Transverse colon (tissue), 4 donors: ENCODE results near the gene MARCHF9. TPM values are rescaled to one million over a fixed set of nuclear protein-coding genes. Genes with fewer than 3 reads are reported as not detected.

Source experiments
- DNase-seq: peaks from one replicate; pipeline ENCODE4 v3.0.0-alpha.2; 2019
- H3K27ac ChIP-seq, 4 donors: fragments of 200-600 bp; sonication (generic); 2 replicates each; pipeline ENCODE4 v1.5.1; 2016 to 2018; ENCODE audit warnings: inconsistent platforms in 4 of 4
- H3K27me3 ChIP-seq: fragments of 200-600 bp; sonication (generic); 2 replicates; pipeline ENCODE4 v1.5.1; 2017; ENCODE audit warnings: inconsistent platforms
- H3K36me3 ChIP-seq, 4 donors: fragments of 200-600 bp; sonication (generic); 2 replicates each; pipeline ENCODE4 v1.5.1; 2017 to 2019; ENCODE audit warnings: inconsistent platforms in 4 of 4
- H3K4me1 ChIP-seq, 4 donors: fragments of 200-600 bp; sonication (generic); 2 replicates each; pipeline ENCODE4 v1.5.1; 2017 to 2020; ENCODE audit warnings: inconsistent platforms in 4 of 4
- H3K4me3 ChIP-seq, 4 donors: fragments of 200-600 bp; sonication (generic); 1 replicate in 1 of 4; 2 replicates in 3 of 4; pipeline versions ENCODE4 v1.5.1 to v1.6.1; 2017 to 2019; ENCODE audit warnings: inconsistent platforms in 4 of 4
- H3K9me3 ChIP-seq, 2 donors: fragments of 200-600 bp; sonication (generic); 2 replicates each; pipeline ENCODE4 v1.5.1; 2017 to 2019; ENCODE audit warnings: inconsistent platforms in 2 of 2
- EP300 ChIP-seq: sonication (generic); formaldehyde crosslinking; IDR thresholded peaks from one replicate; pipeline ENCODE4 v1.6.1; 2017; ENCODE audit warnings: antibody characterized with exemption, low read depth
- POLR2A ChIP-seq: fragments of 450-650 bp; IDR thresholded peaks from one replicate; pipeline ENCODE4 v1.6.1; 2016; ENCODE audit warnings: antibody characterized with exemption, mild to moderate bottlenecking, moderate library complexity
- POLR2AphosphoS5 ChIP-seq, 3 donors: sonication (generic); formaldehyde crosslinking; IDR thresholded peaks; one replicate each; pipeline ENCODE4 v1.6.1; 2016; ENCODE audit warnings: antibody characterized with exemption in 3 of 3
- WGBS, 2 donors: methylation state at CpG; one replicate each; pipeline ENCODE4 v1.1.5; 2018; ENCODE audit warnings: low coverage in 1 of 2; 5-methylcytosine and 5-hydroxymethylcytosine counted together
- in situ Hi-C, 4 donors: fragments of 200-750 bp; cut with MboI; loops; one replicate each; pipeline versions ENCODE4 v1.15.0 to v1.15.1; 2017; ENCODE audit warnings: low sequenced_read_pairs in 3 of 4, low pct_ligation_motif_present in 1 of 4, low pct_unique_long_range_greater_than_20kb in 1 of 4
- intact Hi-C: fragments of 100-400 bp; cut with DNase I; formaldehyde crosslinking; loops from one replicate; pipeline ENCODE4 v1.15.1; 2023; ENCODE audit warnings: low total_unique reads
- total RNA-seq, 4 donors: library from RNA; depleted of rRNA; stranded (reverse); fragments of >200 nt; gene quantifications; one replicate each; pipeline ENCODE4 v1.1.0, GENCODE V29; 2016
- TF ChIP-seq, protein P1 (sequence below), 5 experiments: fragments of 200-600 bp in 3 of 5; fragments of 450-650 bp in 2 of 5; sonication (generic) in 3 of 5; IDR thresholded peaks; 1 replicate in 2 of 5; 2 replicates in 3 of 5; pipeline ENCODE4 v1.5.1; 2016 to 2017; ENCODE audit warnings: antibody characterized with exemption in 5 of 5, inconsistent platforms in 3 of 5, mild to moderate bottlenecking in 2 of 5, moderate library complexity in 1 of 5

Gene MARCHF9
- total RNA-seq, 4 donors from 2014 or later, result 1.5 to 24.1 (median 9.5) TPM

GRCh38 chr12:57762463-57762862 is 7.6 kb downstream of the MARCHF9 start:
- intact Hi-C loops, result no loop called here
- Histone ChIP-seq H3K27me3 (peaks cover 42% of the 10 kb centered on the region), H3K4me1 (peaks cover 9 to 31% (median 30%) of the 10 kb centered on the region in 4 donors), H3K27ac (no peak overlapping the region), H3K4me3 (no peak overlapping the region), H3K36me3 (peaks cover 0 to 5% (median 0%) of the 10 kb centered on the region in 4 donors), H3K9me3 (no peaks in the 10 kb centered on the region)
- no peak for TF ChIP-seq POLR2A
- TF ChIP-seq, protein P1, sequence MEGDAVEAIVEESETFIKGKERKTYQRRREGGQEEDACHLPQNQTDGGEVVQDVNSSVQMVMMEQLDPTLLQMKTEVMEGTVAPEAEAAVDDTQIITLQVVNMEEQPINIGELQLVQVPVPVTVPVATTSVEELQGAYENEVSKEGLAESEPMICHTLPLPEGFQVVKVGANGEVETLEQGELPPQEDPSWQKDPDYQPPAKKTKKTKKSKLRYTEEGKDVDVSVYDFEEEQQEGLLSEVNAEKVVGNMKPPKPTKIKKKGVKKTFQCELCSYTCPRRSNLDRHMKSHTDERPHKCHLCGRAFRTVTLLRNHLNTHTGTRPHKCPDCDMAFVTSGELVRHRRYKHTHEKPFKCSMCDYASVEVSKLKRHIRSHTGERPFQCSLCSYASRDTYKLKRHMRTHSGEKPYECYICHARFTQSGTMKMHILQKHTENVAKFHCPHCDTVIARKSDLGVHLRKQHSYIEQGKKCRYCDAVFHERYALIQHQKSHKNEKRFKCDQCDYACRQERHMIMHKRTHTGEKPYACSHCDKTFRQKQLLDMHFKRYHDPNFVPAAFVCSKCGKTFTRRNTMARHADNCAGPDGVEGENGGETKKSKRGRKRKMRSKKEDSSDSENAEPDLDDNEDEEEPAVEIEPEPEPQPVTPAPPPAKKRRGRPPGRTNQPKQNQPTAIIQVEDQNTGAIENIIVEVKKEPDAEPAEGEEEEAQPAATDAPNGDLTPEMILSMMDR (IDR thresholded peaks at IDR 0.05), result no peak
- TF ChIP-seq EP300, result no peak
- no peak for TF ChIP-seq POLR2AphosphoS5 (IDR thresholded peaks at IDR 0.05)
- in situ Hi-C loops, result no loop called here
- DNase-seq, result no peak
- WGBS, 2 donors, result 88 to 92% methylated on average over 2 of the region's 2 CpGs

DNA sequence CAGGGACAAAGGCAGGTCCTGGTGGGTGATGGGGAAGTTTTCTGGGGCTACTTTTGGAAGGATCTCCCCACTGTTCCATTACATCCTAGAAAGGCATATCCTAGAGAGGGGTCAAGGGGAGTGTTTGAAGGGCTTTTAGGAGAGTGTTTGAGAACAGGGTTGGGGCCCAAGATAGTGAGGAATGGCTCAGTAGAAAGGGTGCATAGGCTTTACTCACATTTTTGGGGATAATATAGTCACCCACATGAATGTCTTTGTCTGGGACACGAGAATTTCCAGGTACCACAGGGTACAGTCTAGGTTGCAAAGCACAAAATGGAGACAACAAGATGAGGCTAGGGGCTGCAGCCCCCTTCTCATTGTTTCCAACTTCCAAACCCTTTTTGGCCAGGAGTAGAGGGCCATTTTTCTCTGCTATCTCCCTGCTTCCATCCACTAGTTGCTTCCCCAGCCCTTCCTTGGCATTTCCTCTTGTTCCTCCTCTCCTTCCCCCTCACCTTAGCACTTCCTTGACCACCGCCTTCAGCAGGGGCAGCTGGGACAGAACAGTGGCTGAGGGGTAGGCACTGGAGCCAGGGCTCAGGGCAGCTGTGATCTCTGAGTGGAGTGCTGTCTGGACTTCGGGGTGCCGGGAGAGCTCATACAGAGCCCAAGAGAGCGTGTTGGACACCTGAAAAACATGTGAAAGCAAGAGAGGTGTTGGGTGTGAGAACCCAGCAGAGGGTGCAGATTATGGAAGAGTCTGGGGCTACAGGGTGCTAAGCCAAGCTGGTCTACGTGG is 9.2 kb downstream of the MARCHF9 start:
- Histone ChIP-seq H3K9me3 (no peaks in the 10 kb centered on the region), H3K27me3 (peaks cover 43% of the 10 kb centered on the region), H3K4me1 (peaks cover 9 to 31% (median 30%) of the 10 kb centered on the region in 4 donors), H3K36me3 (no peaks in the 10 kb centered on the region), H3K27ac (no peak overlapping the region), H3K4me3 (no peak overlapping the region)
- WGBS, 2 donors, result 83 to 93% methylated on average over 3 to 6 of the region's 6 CpGs
- no peak for TF ChIP-seq POLR2A
- in situ Hi-C loops (no loop called here), intact Hi-C loops (no loop called here)
- no peak for DNase-seq

DNA sequence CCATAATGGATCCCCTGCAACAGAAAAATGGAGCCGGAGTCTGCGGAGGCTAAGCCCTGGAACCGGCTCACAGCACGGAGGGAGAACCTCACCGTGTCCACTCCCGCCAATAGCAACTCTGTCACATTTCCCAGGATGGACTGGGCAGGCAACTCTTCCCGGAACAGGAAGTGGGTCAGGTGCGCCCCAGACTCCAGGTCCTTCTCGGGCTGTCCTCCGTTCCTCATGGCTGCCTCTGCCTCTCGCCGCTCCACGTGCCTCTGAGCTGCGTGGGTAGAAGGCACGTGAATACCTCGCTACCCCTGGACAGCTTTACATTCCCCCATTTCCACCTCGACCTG is 9.7 kb downstream of the MARCHF9 start:
- peaks cover 9 to 31% (median 30%) of the 10 kb centered on the region in 4 donors for H3K4me1 ChIP-seq
- H3K27ac ChIP-seq, result no peak overlapping the region
- no peaks in the 10 kb centered on the region for H3K9me3 ChIP-seq
- intact Hi-C loops, result no loop called here
- H3K36me3 ChIP-seq, result no peaks in the 10 kb centered on the region
- peak overlapping the region in 3 of 4 donors; percentile 26 to 54 (median 41) for H3K4me3 ChIP-seq
- no peak for DNase-seq
- WGBS, 2 donors, result 16% methylated on average over 17 of the region's 17 CpGs; no CpG with 5 or more reads in 1 of the 2 donors
- TF ChIP-seq, protein P1 (IDR thresholded peaks at IDR 0.05), result no peak
- TF ChIP-seq EP300 (no peak), POLR2AphosphoS5 (IDR thresholded peaks at IDR 0.05) (no peak), POLR2A (no peak)
- in situ Hi-C loops, result no loop called here
- H3K27me3 ChIP-seq, result peaks cover 43% of the 10 kb centered on the region

- no peak for TF ChIP-seq POLR2A
- TF ChIP-seq, protein P1 (IDR thresholded peaks at IDR 0.05), result peak; percentile 6 to 26 (median 16)
- H3K36me3 ChIP-seq, result no peaks in the 10 kb centered on the region
- 1% methylated on average over 46 of the region's 60 CpGs; no CpG with 5 or more reads in 1 of the 2 donors for whole genome bisulfite sequencing, 2 donors
- intact Hi-C loops, result no loop called here
- H3K27ac ChIP-seq, result peak overlapping the region in 1 of 4 donors; percentile 3
- H3K4me3 ChIP-seq, result peak overlapping the region in 3 of 4 donors; percentile 26 to 54 (median 41)
- H3K4me1 ChIP-seq, result peaks cover 9 to 31% (median 30%) of the 10 kb centered on the region in 4 donors
- DNase-seq, result peak; percentile 64
- peaks cover 43% of the 10 kb centered on the region for H3K27me3 ChIP-seq
- in situ Hi-C loops, result no loop called here
- no peaks in the 10 kb centered on the region for H3K9me3 ChIP-seq
Observed at GRCh38 chr12:57765003-57765697, 10.2 kb downstream of the MARCHF9 start.
